HUES6 (cell line): Measurements from ENCODE around the gene FLT1.

ENCODE experiments used
- H3K27ac ChIP-seq: 2 replicates; pipeline ENCODE4 v1.7.0; 2013; ENCODE audit warnings: low read depth, mild to moderate bottlenecking, low read length, inconsistent platforms
- H3K27me3 ChIP-seq: 2 replicates; pipeline ENCODE4 v1.6.1; 2013; ENCODE audit warnings: low read length; ENCODE audit not compliant: control insufficient read depth, insufficient read depth
- H3K36me3 ChIP-seq: 2 replicates; pipeline ENCODE4 v1.6.1; 2013; ENCODE audit warnings: low read length; ENCODE audit not compliant: control insufficient read depth, insufficient read depth
- H3K4me1 ChIP-seq: 2 replicates; pipeline ENCODE4 v1.6.1; 2013; ENCODE audit warnings: low read length; ENCODE audit not compliant: control insufficient read depth, insufficient read depth
- H3K4me3 ChIP-seq: 2 replicates; pipeline ENCODE4 v1.5.1; 2013; ENCODE audit warnings: low read depth, low read length
- H3K9ac ChIP-seq: one replicate; pipeline ENCODE4 v1.6.1; 2013; ENCODE audit warnings: mild to moderate bottlenecking, low read length
- H3K9me3 ChIP-seq: 2 replicates; pipeline ENCODE4 v1.6.1; 2013; ENCODE audit warnings: low read depth, low read length; ENCODE audit not compliant: control insufficient read depth, insufficient read depth

FLT1 gene

GRCh38 chr13:28485551-28485950 lies 9.4 kb downstream of the FLT1 start:
- H3K36me3 ChIP-seq, result peaks cover 31% of the 10 kb centered on the region
- no peak overlapping the region for H3K4me3 ChIP-seq
- H3K27ac ChIP-seq, result no peak overlapping the region
- H3K27me3 ChIP-seq, result no peaks in the 10 kb centered on the region
- H3K9ac ChIP-seq, result no peak overlapping the region
- peaks cover 50% of the 10 kb centered on the region for H3K4me1 ChIP-seq
- H3K9me3 ChIP-seq, result no peaks in the 10 kb centered on the region

- no peak overlapping the region for H3K27ac ChIP-seq
- H3K9me3 ChIP-seq, result no peaks in the 10 kb centered on the region
- no peak overlapping the region for H3K4me3 ChIP-seq
- no peaks in the 10 kb centered on the region for H3K27me3 ChIP-seq
- H3K9ac ChIP-seq, result no peak overlapping the region
- peaks cover 32% of the 10 kb centered on the region for H3K36me3 ChIP-seq
- peaks cover 46% of the 10 kb centered on the region for H3K4me1 ChIP-seq
These were observed 9.8 kb downstream of the FLT1 start for GRCh38 chr13:28485097-28485496.

- Histone ChIP-seq H3K4me3 (no peak overlapping the region), H3K9me3 (no peaks in the 10 kb centered on the region), H3K36me3 (peaks cover 21% of the 10 kb centered on the region), H3K27me3 (no peaks in the 10 kb centered on the region), H3K27ac (no peak overlapping the region), H3K4me1 (peaks cover 36% of the 10 kb centered on the region), H3K9ac (no peak overlapping the region)
These were observed 11.5 kb downstream of the FLT1 start for GRCh38 chr13:28483313-28483931.

GRCh38 chr13:28479005-28479404 lies 15.9 kb downstream of the FLT1 start:
- Histone ChIP-seq H3K9me3 (no peaks in the 10 kb centered on the region), H3K4me3 (no peak overlapping the region), H3K27ac (no peak overlapping the region), H3K4me1 (peaks cover 35% of the 10 kb centered on the region), H3K36me3 (peaks cover 10% of the 10 kb centered on the region; the same call in 1 of the 2 replicates), H3K27me3 (no peaks in the 10 kb centered on the region), H3K9ac (no peak overlapping the region)

GRCh38 chr13:28478127-28478526 lies 16.8 kb downstream of the FLT1 start:
- Histone ChIP-seq H3K9me3 (no peaks in the 10 kb centered on the region), H3K36me3 (peaks cover 10% of the 10 kb centered on the region; the same call in 1 of the 2 replicates), H3K9ac (no peak overlapping the region), H3K27me3 (no peaks in the 10 kb centered on the region), H3K27ac (no peak overlapping the region), H3K4me3 (no peak overlapping the region), H3K4me1 (peaks cover 28% of the 10 kb centered on the region)

- Histone ChIP-seq H3K9ac (no peak overlapping the region), H3K36me3 (peaks cover 10% of the 10 kb centered on the region; the same call in 1 of the 2 replicates), H3K4me1 (peaks cover 25% of the 10 kb centered on the region), H3K4me3 (no peak overlapping the region), H3K9me3 (no peaks in the 10 kb centered on the region), H3K27ac (no peak overlapping the region), H3K27me3 (no peaks in the 10 kb centered on the region)
These were observed 17.3 kb downstream of the FLT1 start for GRCh38 chr13:28477709-28477973.

- peaks cover 25% of the 10 kb centered on the region for H3K4me1 ChIP-seq
- no peaks in the 10 kb centered on the region for H3K27me3 ChIP-seq
- H3K9ac ChIP-seq, result no peak overlapping the region
- H3K36me3 ChIP-seq, result peaks cover 10% of the 10 kb centered on the region; the same call in 1 of the 2 replicates
- no peaks in the 10 kb centered on the region for H3K9me3 ChIP-seq
- 0 out of 2 replicates have a peak overlapping the region, but pooled peaks have one; percentile 12 for H3K27ac ChIP-seq
- H3K4me3 ChIP-seq, result no peak overlapping the region
These were observed 17.8 kb downstream of the FLT1 start for GRCh38 chr13:28476919-28477708.

- Histone ChIP-seq H3K27ac (no peak overlapping the region), H3K4me1 (peaks cover 25% of the 10 kb centered on the region), H3K36me3 (peaks cover 10% of the 10 kb centered on the region; the same call in 1 of the 2 replicates), H3K9me3 (no peaks in the 10 kb centered on the region), H3K27me3 (no peaks in the 10 kb centered on the region), H3K9ac (no peak overlapping the region), H3K4me3 (no peak overlapping the region)
These were observed 18.8 kb downstream of the FLT1 start for GRCh38 chr13:28475916-28476725.

- Histone ChIP-seq H3K9ac (no peak overlapping the region), H3K27ac (no peak overlapping the region), H3K36me3 (peaks cover 2% of the 10 kb centered on the region; the same call in 1 of the 2 replicates), H3K9me3 (no peaks in the 10 kb centered on the region), H3K4me3 (no peak overlapping the region), H3K4me1 (peaks cover 21% of the 10 kb centered on the region), H3K27me3 (no peaks in the 10 kb centered on the region)
These were observed 20.3 kb downstream of the FLT1 start for GRCh38 chr13:28474491-28475134.

GRCh38 chr13:28473044-28473443 lies 21.9 kb downstream of the FLT1 start:
- peaks cover 20% of the 10 kb centered on the region for H3K4me1 ChIP-seq
- no peak overlapping the region for H3K4me3 ChIP-seq
- H3K27ac ChIP-seq, result no peak overlapping the region
- peaks cover 2% of the 10 kb centered on the region; the same call in 1 of the 2 replicates for H3K36me3 ChIP-seq
- no peaks in the 10 kb centered on the region for H3K27me3 ChIP-seq
- H3K9ac ChIP-seq, result no peak overlapping the region
- no peaks in the 10 kb centered on the region for H3K9me3 ChIP-seq
